Activated CD8-positive, alpha-beta memory T cell treated with anti-CD3 and anti-CD28 coated beads, Interleukin-2, amount 50 U/mL, for 24 hours (primary cell): ENCODE results near the gene ACTC1.
"Not testable (repeated sequence)": the region's sequence is repeated elsewhere in the genome, so short reads cannot be mapped to it uniquely, and the experiment has no call there.

ENCODE experiments used
- DNase-seq: peaks from one replicate; pipeline ENCODE4 v3.0.0-alpha.2; 2020; ENCODE audit errors: extremely low read depth

Gene ACTC1

DNA sequence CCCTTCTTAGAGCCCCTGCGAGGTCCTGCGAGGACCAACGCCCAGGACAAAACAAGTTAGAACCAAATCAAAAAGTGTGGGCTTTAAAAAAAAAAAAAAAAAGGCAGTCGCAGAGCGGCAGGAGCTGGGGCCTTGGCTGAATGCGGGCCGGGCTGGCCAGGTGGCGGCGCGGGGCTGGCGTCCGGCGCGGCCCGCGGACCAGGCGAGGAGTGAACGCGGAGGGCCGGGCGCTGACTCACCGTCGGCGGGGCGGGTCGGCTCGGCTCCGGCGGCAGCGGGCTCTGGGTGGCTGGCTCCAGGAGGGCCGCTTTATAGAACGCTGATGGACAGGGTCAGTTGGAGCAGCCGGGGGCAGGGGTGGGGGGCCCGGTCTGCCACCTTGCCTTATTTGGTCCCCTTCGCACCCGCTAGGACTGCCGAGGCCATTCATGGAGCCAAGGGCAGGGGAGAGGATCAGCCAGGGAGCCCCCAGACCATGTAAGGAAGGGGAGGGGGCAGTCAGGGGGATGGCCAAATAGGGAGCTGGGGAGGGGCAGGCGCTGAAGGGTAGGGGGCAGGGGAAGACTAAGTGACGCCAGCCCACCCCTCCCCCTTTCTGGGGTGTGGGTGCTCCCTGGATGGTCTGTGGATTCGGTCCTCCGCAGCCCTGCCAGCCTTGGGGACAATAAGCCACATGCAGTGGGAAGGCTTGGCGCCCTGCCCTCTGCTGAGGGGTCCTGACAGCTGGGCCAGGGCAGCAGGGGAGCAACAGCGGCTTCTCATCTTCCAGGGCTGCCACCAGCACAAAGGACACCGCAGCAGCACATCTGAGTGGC, at the start of gene ACTC1:
ACTC1 (minus strand) TSS at position 283 of the 815 bp plus-strand sequence. CDS start 741 bp downstream, outside the sequence.
- DNase-seq: no peak

DNA sequence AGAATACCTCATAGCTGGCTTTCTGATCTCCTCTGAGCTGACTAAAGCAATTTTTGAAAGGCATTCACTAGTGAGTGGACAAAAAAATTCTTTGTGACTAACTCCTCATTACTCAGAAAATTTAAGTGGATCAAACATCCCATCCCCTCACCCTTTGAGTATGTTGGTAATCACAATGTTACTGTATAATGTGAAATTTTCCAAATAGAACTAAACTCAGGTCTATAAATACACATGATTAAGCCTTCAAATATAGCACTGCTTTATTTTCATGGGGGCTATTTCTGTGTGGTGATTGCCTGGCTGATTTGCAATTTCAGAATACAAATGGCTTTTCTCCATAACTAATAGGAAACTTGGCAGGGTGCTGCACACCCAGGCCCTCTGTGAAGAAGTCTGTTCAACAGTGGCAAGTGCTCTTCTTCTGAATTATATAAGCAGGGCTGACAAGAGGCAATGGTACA, 45.9 kb upstream of the ACTC1 start:
- DNase-seq: no peak

DNA sequence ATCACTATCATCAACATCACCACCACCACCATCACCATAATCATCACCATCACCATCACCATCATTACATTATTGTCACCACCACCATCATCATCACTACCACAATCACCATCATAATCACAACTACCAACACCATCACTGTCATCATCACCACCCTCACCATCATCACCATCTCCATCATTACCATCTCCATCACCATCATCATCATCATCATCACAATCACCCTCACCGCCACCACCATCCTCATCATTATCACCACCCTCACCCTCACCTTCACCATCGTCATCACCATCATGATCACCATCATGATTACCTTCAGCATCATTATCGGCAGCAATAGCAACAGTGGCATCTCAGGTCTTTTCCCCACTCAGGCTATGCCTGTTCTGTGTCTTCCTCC, 42.9 kb upstream of the ACTC1 start:
- no peak for DNase-seq

DNA sequence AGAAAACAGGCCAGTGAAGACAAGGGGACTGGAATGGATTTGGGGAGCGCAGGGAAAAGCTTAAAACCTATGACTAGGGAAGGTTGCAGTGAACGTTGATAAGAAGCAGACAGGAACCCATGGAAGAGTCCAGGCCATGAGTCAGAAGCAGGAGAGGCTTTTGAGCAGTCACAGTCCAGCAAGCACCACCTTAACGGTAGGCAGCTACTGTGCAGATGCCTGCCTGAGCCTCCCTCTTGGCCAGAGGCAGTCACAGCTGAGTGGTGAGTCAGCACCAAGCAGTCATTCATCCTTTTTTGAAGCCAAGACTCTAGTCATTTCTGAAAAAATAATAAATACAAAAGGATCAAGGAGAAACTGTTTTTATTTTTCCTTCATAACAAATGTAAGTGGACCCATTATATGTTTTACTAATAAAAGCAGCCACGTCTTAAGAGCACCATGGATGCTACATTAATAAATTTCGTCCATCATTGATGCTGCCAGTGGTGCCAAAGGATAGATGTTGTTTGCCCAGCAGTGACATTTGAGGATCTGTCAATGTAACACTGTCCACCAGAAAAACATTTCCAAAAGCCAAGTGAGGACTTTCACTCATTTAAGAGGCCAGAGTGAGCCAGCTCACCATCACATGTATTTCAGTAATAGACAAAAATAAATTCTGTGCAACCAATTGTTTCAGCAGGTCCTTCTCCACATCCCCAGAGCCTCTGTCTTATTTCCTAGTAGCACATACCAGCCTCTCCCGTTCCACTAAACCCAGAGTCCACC, 42.1 kb upstream of the ACTC1 start:
- DNase-seq: no peak

DNA sequence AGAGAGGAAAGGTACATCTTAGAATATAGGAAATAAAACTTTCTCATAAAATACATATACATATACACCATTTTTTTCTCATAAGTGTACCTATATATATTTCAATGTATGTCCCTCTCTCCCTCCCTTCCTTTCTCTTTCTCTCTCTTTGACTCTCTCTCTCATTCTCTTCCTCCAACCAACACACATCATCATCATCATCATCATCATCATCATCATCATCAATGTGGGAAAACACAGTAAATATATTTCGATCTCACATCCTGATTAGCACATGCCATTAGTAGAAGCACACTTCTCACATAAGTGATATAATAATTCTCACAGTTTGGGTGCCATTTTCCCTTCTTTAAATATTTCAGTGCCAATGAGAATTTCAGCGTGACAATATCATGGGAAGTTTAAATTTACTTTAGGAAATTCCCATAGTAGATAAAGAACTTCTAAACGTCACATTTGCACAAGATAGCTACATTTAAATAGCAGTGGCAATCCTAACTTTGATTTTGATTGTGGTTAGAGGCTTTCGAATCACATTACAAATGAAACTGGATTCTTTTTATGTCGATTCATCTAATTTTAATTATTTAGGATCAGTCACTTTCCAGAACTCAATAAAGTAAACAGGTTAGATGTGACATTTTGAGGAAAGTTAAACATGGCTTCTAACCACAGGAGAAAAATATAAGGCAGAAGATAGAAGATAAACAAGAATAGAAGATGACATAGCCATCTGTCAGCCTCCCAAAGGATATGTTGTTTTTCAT, 33.0 kb upstream of the ACTC1 start:
- no peak for DNase-seq

DNA sequence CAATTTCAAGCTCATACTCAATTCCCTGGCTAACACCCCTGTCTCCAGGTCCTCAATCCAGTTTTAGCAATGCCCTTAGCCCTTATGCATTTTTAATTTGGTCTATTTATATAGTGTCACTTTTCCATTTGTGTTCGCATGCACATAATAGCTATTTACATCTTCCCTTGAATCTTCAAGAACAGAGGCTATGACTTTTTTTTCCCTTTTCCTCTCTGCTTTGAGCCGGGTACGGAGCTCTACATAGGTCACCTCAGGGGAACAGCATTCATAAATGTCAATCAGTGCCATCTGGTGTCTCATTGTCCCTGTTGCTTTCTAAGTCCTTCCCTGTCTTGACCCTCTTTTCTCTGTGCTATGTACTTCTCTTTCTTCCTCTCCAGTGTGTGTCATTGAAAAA, 26.5 kb upstream of the ACTC1 start:
- DNase-seq: no peak

DNA sequence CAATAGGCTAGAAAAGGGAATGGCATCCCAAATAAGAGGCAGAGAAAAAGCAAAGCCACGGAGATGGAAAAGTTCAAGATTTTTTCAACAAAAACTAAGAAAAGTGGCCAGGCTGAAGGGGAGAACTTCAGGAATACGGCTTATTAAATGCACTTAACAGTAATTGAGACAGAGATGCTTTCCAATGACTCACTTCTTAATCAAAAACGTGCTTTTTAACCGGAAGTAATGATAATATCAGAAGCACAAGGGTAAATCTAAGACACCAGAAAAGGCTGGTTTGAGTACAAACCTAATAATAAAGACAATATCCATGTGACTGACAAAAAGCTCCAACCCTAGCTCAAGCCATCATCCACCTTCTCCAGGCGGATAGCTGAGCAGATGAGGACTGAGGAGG, 24.8 kb upstream of the ACTC1 start:
- DNase-seq: no peak

DNA sequence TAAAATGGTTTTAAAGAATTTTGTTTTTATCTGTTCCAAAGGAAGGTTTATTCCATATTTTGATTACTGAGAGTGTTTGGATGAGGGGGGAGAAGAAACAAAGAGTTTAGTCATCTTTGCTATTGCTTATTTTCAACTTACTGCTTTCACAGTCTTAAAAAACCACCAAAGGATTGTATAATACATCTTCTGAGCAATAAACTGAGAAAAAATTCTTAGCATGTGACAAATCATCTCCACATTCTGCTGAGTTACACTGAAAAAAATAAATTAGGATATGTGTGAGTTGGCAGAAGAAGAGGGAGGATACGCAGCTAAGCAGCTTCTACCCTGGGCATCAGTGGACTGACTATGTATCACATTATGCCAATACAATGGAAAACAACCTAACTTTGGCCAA, 23.2 kb upstream of the ACTC1 start:
- DNase-seq: no peak

DNA sequence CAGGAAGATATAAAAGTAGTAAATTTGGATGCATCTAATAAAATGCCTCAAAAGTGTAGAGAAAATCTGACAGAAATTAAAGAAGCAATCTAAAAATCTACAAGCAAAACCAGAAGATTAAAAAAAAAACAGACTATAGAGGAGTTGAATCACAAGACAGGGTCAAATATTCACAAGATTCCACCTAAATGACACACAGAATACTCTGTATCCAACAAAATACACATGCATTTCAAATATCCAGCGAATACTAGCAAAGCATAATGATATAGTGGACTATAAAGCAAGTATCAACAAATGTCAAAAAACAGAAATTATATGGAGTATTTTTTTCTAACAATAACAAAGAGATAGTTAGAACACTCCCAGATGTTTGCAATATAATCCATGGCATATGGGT, 20.5 kb upstream of the ACTC1 start:
- no peak for DNase-seq

DNA sequence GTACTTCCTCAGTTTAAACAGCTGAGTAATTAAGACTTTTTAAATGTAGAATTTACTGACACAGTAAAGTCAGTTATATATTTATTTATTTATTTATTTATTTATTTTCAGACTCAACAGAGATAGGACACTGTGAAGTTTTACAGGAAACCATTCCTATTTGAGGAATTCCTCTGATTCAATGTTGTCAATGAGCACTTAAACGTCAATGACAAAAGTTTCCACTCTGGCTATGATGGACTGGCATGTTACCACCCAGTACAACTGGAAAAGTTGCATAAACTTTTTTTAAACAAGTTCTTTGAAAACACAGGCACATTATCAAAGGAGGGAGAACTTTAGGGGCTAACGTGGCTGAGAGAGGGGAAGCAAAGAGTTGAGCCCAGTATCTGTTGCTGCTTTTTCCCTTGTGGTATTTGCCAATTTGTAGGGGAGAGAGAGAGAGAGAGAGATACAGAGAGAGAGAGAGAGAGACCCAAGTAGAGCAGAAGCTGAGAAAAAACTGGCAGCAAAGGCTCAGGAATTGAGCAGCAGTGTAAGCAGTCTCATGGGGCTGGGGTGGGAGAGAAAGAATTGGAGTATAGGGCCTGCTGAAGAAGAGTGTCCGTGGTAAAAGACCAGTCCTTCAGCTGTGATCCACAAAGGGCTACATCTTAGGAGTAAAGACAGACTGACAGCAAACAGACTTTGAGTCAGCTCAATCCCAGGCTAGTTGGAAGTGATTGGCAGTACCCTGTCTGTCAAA, 18.3 kb upstream of the ACTC1 start:
- no peak for DNase-seq

DNA sequence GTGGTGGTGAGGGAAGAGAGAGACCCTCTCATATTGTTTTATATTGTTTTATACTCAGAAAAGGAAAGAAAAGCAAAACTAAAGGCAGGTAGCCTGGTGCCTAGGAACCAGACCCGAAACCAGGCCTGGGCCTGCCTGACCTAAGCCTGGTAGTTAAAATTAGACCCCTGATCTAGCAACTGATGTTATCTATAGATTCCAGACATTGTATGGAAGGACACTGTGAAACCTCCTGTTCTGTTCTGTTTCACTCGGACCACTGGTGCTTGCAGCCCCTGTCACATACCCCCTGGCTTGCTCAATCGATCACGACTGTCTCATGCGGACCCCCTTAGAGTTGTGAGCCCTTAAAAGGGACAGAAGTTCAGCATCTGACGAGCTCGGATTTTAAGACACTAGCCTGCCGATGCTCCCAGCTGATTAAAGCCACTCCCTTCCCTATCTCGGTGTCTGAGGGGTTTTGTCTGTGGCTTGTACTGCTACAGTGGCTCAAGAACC, 17.6 kb upstream of the ACTC1 start:
- DNase-seq: not testable (repeated sequence)

DNA sequence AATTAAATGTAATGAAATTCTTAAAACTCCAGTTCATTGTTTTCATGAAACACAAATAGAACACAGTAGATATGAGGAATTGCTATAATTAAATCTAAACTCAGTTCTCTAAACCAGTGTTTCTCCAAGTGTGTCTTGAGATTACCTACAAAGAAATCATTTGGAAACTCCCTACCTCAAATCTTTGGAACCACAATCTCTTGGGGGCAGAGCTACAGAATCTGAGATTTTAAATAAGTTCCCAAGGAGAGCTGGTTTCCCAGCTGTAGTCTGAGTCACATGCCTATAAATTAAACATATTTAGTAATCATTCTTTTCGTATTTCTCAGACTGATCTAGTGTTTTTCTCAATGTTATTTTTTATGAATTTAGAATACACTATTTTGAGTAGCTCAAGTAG, 17.0 kb upstream of the ACTC1 start:
- DNase-seq: no peak

DNA sequence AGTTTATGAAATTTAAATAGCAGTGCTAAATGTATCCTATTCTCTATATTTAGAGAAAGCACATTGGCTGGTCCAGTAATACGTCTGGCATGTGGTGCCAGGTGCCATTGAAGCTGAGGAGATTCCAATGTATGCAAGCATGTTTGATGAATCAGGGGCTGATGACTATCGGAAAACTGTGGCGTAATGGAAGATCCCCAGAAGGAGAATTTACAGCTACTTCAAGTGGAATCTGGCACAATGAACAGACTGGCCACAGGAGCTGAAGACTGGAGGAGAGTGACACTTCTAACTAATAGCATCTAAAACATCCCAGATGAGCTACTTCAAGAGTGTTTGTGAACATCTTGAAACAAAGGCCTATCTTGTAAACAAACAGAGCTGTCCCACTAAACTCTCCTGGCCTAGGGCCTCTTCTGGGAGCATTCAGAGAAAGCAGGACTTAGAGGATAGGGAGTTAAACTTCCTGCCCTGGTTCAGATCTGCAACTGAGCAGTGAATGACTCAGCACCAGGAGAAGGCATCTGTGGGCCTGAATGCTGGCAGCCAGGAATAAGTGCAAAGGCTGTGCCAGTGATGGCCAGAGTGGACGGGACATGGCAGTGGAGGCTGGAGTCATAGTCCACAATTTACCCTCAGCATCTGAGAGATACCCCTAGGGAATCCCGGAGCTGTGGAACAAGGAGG, 15.2 kb upstream of the ACTC1 start:
- DNase-seq: no peak

DNA sequence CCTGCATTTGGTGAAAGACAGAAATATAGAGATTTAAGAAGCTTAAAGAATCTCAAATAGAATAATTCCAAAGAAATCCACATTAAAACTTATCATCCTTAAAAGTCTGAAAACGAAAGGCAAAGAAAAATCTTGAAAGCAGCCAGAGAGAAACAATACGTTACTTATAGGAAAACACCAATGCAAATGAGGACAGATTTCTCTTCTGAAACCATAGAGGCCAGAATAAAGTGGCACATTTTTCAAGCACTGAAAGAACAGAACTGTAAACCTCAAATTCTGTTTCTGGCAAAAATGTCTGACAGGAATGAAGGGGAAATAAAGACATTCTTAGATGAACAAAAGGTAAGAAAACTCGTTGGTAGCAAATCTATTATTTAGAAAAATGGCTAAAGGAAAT, 13.8 kb upstream of the ACTC1 start:
- no peak for DNase-seq

DNA sequence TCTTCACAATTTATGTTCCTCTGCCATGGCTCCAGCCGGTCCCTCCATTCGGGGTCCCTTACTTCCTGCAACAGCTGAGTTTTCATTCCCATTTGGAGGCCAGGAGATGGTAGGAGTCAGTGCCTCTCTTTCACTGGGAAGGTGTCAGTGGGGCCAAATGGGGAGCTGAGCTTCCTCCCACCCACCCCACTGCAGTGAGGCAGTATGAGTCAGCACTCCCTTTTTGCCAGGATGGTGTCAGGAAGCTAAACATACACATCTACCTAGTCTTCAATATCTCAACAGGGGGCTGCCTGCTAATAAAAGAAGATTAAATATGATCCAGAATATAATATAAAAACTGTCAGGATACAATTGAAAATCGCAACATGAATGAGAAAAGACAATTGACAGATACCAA, 12.7 kb upstream of the ACTC1 start:
- DNase-seq: no peak

DNA sequence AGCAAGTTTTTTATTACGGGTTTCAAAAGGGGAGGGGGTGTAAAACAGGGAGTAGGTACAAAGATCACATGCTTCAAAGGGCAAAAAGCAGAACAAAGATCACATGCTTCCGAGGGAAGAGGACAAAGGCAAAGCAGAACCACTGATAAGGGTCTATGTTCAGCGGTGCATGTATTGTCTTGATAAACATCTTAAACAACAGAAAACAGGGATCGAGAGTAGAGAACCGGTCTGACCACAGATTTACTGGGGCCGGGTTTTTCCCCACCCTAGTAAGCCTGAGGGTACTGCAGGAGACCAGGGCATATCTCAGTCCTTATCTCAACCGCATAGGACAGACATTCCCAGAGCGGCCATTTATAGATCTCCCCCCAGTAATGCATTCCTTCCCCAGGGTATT, 11.9 kb upstream of the ACTC1 start:
- not testable (repeated sequence) for DNase-seq

DNA sequence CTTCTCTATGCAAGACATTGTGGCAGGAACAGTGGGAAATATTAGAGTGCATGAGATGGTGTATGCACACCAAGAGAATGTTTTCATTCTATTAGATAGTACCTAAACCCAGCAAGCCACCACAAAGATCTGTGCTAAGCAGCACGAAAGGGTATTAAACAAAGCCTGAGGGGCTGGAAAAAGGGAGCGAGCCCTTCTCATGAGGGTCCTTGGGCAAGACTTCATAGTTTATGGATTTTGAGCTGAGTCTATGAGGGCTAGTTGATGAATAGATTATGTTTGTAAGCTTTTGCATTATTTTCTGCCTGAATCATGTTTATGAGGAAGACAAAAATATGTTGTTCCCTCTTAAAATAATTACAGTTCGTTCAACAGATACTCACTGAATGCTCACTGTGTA, 9.4 kb upstream of the ACTC1 start:
- DNase-seq: no peak

DNA sequence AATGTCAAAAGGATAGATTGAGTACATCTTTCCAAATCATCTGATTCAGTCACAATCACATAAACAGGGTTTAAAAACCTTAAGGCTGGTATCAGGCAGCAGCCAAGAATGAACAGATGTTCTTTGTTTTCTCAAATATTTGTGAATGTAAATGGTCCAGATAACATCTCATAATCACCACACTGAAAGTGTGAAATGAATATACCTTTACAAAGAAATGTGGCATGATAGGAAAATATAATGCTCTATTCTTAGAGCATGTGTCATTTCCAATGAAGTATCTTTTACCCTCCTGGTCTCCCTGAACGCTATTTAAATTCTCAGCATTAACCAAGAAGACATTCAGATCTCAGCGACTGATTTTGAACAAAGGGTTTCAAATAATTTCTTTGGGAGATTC, 8.8 kb upstream of the ACTC1 start:
- DNase-seq: no peak

DNA sequence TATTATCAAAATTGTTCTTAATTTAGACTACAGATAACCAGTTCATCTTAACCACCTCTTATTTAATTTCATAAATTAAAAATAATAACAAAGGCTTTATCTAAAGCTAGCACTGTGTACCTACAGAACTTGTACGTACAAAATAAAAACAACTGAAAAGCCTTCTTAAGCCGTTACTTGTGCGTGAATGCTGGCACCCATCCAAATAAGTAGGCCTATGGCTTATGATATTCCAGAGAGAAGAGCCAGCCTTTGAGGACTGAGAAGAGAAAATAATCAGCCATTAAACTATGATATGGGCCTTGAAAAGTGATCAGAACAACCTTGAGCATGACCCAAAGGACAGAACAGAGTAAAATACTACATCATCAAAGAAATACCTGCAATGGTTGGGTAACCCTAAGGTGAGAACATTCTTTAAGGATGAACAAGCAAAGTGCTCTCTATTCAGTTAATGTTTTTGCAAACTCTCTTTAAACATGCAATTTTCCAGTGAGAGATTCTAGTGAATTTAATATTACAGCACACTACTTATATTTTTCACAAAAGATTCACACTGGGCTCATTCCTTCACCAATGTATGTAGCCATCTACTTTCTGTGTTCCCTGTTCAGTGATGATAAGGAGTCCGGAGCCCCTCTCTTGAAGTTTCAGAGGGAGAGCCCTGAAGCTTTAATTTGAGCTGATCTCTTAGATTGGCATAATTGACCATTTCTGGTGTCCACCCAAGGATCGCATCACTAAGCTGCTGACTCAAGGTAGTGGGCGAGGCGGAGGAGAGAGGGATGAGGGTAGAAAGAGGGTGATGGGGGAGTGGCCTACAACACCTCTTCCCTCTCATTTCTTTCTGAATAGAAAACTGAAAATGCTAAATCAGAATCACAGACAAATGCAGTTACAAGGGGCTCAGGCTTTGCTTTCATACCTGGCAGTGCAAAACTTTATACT, 7.7 kb upstream of the ACTC1 start:
- DNase-seq: no peak

DNA sequence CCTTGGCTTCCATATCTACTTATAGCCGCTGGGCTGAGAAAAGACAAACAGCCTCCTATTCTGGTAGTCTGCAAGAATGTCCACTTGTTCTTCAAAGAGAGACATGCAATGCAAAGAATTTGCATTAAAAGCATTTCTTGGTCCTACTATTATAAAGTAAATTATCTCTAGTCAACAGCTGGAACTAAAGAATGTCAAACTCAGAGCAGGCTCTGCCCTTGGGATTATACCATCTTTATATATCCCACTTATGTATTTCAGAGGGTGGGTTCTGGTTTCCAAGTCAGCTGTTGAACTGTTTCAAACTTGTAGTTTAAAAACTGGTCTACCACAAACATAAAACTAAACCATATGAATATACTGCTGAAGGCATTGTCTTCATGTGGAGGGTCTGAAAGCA, 7.0 kb upstream of the ACTC1 start:
- DNase-seq: no peak
